GM11168 (cell line): ENCODE results near the gene ATG4C.
"Not testable (repeated sequence)": the region's sequence is repeated elsewhere in the genome, so short reads cannot be mapped to it uniquely, and the experiment has no call there.

Experiments
- in situ Hi-C: fragments of 300-500 bp; cut with MboI; formaldehyde crosslinking; loops from one replicate; pipeline ENCODE4 v1.12.0; 2022; ENCODE audit warnings: low sequenced_read_pairs; ENCODE audit not compliant: unreplicated experiment

ATG4C gene

DNA sequence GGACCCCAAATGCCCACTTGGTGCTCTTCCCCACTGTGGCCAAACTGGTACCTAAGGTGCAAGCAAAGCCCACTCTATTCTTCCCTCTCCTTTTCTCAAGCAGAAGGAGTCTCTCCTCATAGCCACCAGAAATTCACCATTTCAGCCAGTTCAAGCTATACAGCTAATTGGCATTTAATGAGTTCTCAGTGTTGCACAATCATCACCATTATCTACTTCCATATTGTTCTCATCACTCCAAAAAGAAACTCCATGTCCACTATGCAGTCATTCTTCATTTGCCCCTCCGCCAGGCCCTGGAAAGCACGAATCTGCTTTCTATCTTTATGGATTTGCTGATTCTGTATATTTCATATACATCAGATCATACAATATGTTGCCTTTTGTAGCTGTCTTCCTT is 9.9 kb upstream of the ATG4C start:
- in situ Hi-C loops, result no loop called here

GRCh38 chr1:62774971-62775595 is 8.8 kb upstream of the ATG4C start:
- in situ Hi-C loops, result no loop called here

DNA sequence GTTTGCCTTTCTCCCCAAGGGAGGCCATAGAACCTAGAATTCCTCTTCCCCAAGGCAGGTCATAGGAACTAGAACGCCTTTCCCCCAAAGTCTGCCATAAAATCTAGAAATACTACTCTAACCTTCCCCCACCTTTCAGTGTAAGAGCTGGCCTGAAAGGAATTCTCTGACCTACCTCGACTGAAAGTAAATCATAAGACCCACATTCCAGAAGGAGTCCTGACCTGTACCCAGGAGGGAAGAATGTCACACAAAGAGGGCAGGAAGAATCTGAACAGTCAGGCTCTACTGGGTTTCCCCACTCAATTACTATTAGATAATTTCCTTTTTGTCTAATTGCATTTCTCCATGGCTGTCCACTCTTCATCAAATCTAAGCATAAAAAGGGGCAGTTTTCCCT is 5.7 kb upstream of the ATG4C start:
- in situ Hi-C loops, result no loop called here

GRCh38 chr1:62781841-62782543 is 1.9 kb upstream of the ATG4C start:
- in situ Hi-C loops, result no loop called here

GRCh38 chr1:62782544-62783212 is 1.3 kb upstream of the ATG4C start:
- in situ Hi-C loops, result not testable (repeated sequence)

DNA sequence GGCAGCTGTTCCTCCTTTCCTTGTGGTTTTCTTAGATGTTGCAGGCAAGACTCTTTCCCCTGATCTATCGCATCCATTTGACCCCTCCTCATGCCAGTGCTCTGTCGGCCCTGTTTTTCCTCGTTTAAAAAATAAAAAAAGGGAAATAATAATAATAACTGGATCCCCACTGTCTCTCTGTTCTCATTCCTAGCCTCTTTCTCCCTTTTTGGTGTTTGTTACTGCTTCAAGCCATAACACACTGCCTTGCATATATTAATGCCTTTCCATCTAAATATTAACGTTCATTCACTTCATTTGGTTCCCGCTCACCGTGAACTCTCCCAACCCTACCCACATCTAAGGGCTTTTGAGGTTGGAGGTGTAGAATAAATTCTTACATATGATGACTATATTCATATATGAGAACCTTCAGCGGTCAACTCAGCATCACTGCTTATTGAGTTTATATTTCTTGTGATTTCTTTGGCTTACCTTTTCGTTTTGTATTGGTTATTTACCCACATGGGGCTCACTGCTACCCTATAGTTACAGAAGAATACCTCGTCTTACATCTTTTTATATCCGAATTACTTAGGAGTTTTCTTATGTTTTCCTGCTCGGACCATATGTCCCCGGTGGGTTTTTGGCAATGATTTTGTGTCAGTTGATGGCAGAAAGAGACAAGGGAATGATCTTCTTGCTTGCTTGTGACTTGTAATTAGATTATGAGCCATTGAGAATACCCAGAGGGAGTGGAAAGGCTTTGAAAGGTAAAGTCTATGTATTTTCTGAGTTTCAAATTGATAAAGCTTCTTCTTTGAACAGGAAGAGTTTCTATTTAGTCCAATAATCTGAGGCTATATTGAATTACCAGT is 805 bp downstream of the ATG4C start:
- in situ Hi-C loops, result no loop called here

DNA sequence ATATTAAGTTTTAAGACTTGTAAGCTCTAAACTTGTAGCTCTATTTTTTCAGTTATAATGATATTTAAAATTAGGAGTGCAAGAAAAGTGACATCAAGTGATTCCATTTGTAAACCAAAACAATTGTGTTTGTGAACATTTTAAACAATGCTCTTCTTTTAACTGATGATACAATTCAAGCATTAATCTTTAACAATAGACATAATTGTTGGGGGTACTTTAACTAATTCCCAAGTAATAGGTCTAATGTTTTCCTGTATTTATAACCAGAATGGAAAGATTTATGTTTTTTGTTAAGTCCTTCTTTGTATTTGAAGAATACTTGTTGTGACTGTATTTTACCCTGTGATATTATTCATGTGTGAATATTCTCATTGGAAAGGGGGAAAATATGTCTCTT is 6.8 kb downstream of the ATG4C start:
- in situ Hi-C loops, result no loop called here

GRCh38 chr1:62794053-62794452 is 10.1 kb downstream of the ATG4C start:
- in situ Hi-C loops, result no loop called here

DNA sequence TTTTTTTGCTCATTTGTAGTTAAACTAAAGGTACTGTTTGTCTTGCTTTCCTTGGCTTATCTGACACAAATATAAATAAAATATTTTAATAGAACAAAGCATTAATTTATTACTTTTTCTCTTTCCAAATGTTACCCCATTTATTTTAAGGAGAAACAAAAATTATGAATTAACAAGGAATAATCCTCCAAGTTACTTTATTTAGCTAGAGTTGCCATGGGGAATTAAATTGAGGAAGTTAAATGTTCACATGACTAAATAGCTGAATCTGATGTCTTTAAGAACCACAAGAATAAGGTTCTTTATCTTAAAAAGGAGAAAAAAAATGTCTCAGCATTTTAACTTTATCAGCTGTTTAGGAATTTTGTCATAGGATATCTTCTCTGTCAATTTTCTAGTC is 12.3 kb downstream of the ATG4C start:
- in situ Hi-C loops, result no loop called here

- in situ Hi-C loops, result no loop called here
These were observed 15.8 kb downstream of the ATG4C start for GRCh38 chr1:62799688-62800087.

DNA sequence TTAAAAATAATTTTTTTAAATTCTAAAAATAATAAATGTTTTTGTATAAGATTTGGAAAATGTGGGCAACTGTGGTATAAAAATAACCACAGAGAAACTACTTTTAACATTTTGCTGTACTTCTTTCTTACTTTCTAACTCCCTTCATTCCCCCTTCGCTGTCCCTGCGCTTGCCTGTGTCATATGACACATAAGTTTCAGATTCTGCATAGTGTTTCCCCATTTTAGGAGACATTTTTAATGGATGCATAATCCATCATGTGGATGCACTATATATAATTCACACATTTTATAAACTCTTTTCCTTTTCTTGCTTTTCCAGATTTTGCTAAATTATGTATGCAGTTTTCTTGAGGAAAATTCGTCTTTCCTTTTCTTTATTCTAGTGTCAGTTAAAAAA is 16.3 kb downstream of the ATG4C start:
- in situ Hi-C loops, result no loop called here

GRCh38 chr1:62800825-62801306 is 16.9 kb downstream of the ATG4C start:
- in situ Hi-C loops, result no loop called here

GRCh38 chr1:62809788-62810187 is 25.9 kb downstream of the ATG4C start:
- in situ Hi-C loops, result no loop called here

GRCh38 chr1:62810420-62811274 is 26.7 kb downstream of the ATG4C start:
- in situ Hi-C loops, result no loop called here

- in situ Hi-C loops, result no loop called here
These were observed 39.6 kb downstream of the ATG4C start for GRCh38 chr1:62823556-62823955.

GRCh38 chr1:62826901-62827300 is 43.0 kb downstream of the ATG4C start:
- in situ Hi-C loops, result no loop called here

- in situ Hi-C loops, result not testable (repeated sequence)
These were observed 43.9 kb downstream of the ATG4C start for GRCh38 chr1:62827786-62828185.

- in situ Hi-C loops, result no loop called here
These were observed 48.3 kb downstream of the ATG4C start for GRCh38 chr1:62832276-62832675.

DNA sequence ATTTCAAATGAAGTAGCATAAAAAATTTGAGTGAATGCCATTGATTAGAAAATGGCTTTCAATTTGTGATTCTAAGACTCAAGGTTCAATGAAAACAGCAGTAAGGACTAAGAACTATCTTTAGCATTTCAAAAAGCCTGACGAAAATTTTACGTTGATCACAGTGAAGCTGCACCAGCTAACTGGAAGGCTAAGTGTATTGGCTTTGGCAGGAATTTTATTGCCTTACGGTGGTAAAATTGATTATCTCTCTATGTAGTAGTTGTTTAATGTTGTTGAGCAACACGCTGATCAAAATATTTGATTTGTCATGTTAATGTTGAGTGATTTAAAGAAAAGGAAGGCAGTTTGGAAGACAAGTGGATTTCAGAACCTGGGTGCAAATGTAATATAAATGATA is 49.6 kb downstream of the ATG4C start:
- in situ Hi-C loops, result no loop called here
